DMS79 (cell line): ENCODE data around the gene SCYL2.
"Not testable (repeated sequence)": the region's sequence is repeated elsewhere in the genome, so short reads cannot be mapped to it uniquely, and the experiment has no call there.

Source experiments
- DNase-seq: peaks from one replicate; lab custom pipeline; 2025; lab: John Stamatoyannopoulos, UW

The SCYL2 gene

DNA sequence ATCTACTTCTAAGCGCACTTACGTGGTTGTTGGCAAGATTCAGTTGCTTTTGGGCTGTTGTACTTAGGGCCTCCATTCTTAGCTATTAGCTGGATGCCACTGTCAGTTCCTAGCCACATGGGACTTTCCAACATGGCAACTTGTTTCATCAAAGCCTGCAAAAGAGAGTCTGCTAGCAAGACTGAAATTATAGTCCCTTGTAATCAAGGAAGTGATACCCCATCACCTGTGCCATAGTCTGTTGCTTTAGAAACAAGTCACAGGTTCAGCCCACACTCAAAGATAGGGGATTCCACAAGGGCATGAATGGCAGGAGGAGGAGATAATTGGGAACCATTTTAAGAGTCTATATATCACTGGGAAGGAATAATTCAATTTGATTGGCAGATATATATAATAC, 62.8 kb downstream of the SCYL2 start:
- DNase-seq: no peak

DNA sequence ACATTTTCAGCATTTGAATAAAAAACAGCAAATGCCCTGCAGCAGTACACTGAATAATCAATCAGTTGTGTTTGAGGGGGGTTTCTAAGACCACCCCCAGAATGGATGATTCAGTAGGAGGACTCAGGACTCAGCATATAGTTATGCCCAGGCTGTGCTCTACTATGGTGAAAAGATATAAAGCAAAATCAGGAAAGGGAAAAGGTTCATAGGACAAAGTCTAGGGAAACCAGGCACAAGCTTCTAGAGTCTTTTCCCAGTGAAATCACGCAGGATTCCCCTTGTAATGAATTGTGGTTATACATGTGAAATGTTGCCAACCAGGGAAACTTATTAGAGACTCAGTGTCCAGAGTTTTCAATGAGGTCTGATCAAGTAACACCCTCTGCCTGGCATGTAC, 64.9 kb downstream of the SCYL2 start:
- no peak for DNase-seq

DNA sequence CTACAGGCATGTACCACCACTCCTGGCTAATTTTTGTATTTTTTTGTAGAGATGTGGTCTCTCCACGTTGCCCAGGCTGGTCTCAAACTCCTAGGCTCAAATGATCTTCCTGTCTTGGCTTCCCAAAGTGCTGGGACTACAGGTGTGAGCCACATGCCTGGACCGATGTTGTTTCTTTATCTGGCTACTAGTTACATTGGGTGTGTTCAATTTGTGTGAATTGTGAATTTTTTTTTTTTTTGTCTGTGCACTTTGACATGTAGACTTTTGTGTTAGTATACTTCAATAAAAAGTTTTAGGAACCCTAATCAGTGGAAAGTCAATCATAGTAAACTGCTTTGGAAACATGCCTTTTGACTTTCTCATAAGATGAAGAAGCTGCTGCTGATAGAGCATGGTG, 65.9 kb downstream of the SCYL2 start:
- no peak for DNase-seq

DNA sequence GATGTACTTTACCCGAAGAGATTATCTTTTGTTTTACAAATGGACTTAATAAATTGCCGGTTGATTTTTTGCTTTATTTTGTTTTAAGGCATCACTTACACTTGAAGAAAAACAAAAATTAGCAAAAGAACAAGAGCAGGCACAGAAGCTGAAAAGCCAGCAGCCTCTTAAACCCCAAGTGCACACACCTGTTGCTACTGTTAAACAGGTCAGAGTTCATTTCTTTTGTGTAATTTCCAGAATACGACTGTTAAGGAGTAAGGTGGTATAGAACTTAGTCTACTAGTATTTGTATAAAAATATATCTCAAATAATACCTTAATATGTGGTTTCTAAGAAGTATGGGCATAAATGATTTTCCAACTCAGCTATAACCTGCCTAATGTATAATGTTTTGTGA, 70.3 kb downstream of the SCYL2 start:
- no peak for DNase-seq

DNA sequence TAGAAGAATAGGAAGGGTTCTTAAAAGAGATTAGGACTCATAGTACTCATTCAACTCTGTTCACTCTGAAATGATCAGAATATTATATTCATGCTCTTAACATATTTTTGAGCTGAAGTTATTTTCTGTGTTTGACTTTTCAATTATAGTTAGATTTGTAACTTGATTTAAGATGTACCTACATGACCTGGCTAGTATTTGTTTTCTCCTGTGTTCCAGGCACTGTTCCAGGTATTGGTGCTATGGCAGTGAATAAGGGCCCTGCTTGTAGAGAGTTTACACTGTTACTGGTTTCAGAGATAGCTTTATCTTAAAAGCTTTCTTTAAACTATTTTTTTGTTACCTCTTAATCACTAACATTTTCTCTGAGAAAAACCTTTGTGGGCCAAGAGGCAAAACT, 70.8 kb downstream of the SCYL2 start:
- no peak for DNase-seq

DNA sequence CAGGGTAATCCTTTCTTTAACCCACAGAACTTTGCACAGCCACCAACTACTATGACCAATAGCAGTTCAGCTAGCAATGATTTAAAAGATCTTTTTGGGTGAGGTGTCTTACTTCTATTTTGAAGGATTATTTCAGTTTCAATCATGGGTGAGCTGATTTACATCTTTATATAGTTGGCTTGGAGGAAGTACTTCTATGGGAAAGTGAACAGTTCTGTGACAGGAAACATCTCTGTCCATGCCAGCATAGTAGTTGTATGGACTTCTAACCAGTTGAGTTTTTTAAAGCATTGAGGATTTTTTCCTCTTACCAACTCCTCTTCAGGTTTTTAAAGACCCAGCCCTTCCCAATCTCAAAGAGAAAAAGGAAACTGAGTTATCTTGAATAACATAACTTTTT, 72.1 kb downstream of the SCYL2 start:
- DNase-seq: no peak

DNA sequence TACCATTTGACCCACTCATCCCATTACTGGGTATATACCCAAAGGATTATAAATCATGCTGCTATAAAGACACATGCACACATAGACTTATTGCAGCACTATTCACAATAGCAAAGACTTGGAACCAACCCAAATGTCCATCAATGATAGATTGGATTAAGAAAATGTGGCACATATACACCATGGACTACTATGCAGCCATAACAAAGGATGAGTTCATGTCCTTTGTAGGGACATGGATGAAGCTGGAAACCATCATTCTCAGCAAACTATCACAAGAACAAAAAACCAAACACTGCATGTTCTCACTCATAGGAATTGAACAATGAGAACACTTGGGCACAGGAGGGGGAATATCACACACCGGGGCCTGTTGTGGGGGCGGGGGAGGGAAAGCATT, 75.9 kb downstream of the SCYL2 start:
- DNase-seq: not testable (repeated sequence)

DNA sequence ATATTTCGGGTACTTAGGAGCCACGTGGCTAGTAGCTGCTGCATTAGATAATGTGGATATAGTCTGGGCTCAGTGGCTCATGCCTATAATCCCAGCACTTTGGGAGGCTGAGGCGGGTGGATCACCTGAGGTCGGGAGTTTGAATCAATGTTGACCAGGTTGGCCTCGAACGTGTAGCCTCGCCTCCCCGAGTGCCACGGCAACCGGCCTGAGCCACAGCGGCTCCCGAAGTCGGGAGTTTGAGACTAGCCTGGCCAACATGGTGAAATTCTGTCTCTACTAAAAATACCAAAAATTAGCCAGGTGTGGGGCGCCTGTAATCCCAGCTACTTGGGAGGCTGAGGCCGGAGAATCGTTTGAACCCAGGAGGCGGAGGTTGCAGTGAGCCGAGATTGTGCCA, 77.4 kb downstream of the SCYL2 start:
- not testable (repeated sequence) for DNase-seq

DNA sequence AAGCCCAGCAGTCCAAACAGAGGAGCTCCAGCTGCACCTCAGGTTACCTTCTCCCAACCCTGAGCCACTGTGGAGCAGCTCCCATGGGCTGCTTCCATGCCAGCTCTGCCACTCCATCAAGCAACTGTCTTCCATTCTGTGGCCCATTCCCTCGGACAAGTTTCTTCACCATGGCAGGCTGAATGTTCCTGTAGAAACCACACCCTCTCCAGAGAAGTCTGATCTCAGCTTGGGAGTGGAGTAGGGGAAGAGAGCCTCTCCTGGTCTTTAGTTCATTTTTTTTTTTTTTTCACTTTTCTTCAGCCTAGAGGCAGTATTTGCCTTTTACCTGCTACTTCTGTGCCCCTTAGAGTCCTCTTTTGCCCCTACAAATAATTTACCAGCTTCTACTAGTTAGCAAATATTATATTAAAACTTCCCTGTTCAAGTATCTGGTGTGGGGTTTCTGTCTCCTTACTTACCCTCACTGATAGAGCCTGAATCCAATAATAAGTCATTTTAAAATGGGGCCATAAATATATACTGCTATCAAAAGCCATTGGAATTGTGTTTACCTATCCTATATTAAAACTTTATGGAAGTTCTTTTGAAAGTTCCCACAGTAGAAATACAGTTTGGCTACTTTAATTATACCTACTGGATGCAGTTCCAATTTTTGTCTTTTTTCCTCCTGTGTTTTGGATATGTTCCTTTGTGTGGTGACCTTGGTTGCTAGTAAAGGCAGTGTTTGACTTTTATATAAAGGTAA, 78.2 kb downstream of the SCYL2 start:
- no peak for DNase-seq

DNA sequence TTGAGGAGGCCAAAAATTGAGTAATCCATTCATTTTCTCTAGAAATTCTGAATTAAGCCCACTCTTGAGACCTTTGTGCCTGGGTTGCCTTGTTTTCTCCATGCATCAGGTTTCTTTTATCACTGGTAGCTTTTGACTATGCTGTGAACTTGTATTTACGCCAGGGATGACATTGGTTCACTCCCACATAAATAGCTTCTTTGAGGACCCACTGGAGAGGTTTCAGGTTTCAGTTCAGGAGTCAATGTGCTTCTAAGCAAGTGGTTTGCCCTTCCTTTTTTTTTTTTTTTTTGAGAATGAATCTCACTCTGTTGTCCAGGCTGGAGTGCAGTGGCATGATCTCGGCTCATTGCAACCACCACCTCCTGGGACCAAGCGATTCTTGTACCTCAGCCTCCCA, 79.7 kb downstream of the SCYL2 start:
- DNase-seq: peak; percentile 2

DNA sequence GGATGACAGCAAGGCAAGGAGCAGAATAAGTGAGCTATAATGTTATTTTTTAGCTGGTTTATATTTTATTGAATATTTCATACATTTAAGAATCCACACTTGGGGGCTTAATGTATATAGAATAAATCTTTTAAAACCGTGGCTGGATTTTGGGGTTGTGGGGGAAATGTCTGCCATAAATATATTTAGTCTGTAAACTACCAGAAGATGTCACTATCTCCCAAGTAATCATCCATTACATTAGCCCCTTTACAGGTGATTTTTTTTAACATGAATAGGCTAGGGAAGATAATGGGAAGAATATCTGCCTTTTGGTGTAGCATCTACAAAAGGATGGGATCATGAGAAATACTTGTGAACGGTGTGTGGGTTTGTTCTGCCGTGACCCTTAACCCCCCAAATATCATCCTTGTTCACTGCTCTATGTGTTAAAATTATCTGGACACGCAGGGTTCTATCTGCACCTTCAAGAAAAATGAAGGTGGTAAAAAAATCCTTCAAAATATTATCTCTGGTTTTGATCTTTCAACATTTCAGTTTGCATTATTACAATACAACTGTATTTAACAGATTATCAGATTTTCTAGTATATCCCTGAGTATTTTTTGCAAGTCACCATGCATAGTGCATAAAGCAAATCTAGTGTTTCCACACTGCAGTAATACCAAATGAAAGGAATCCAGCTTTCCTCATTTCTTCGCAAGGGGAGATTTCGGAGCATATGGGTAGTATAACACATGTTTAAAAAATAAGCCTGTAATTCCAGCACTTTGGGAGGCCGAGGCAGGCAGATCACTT, 81.9 kb downstream of the SCYL2 start:
- peak; percentile 7 for DNase-seq

DNA sequence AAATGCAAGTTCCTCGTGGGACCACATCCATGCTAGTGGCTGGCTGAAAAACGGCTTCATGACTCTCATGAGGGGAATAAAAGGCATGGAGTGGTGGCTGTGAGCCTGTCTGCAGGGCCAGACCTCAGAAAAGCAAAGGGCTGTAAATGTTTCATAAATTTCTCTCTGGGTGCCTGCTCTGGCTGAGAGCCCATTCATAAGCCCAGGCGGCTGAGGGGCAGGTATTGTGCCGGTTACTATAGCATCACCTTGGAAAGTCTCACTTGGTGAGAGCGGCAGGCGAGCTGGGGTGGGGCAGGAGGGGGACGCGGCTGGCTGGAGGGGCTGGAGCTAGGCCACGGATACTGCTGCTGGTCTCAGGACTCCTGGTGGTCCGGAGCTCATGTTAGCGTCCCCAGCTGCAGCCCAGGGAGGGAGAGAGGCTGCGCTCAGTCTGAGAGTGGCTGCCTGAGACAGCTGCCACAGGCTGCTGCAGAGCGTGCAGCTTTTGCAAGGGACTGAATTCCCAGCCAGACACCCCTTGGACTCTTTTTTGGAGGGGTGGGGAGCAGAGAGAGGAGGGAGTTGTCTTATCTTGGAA, 89.8 kb downstream of the SCYL2 start, which contains the start of gene SLC17A8:
Gene SLC17A8, plus strand, starts transcription at position 431 of the 580 bp plus-strand sequence. CDS start 318 bp downstream, outside the sequence.
- peak; percentile 34 for DNase-seq

DNA sequence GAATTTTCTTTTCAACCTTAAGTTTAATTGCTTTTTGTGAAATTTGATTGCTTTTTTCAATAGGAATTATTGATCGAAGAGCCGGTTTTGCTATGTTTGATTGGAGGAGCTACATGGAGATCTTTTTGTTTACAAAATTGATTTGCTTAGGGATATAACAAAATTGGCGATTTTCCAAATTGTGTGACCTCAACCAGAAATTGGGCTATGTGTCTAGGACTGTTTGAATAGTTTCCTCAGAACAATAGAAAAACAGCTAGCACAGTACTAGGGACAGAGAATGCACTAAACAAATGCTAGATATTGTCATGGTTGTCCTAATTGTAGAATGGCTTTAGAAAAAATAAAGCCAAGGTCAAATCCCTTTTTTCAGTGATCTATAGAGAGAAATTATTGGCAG, 92.3 kb downstream of the SCYL2 start:
- DNase-seq: no peak

DNA sequence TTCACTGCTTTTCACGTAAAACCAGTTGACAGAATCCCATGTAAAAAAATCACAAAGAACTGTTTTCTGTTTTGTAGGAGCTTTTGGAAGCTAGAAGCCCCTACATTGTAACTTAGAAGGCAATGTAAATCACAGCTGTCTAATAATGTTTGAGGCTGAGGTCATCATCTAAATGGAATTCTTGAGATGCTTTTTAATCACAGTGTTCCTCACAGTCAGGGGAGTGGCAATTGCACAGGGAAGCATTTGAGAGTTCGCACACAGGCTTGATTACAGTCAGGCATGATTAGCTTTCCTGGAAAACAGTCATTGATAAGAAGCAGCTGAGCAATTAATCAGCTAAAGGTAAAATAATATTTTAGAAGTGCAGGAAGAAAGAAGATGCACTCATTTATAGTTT, 92.8 kb downstream of the SCYL2 start:
- no peak for DNase-seq

DNA sequence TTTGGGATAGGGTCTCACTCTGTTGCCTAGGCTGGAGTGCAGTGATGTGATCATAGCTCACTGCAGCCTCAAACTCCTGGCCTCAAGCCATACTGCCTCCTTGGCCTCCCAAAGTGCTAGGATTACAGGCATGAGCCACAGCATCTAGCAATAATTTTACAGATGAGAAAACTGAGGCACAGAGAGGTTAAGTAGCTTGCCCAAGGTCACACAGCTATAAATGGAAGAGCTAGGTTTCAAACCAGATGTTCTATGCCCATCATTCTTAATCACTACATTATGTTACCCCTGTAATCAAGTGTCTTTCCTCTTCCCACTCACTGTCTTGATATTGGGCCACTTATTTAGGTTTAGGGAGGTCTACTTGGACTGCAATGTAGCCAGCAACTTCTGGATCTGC, 93.5 kb downstream of the SCYL2 start:
- DNase-seq: no peak

DNA sequence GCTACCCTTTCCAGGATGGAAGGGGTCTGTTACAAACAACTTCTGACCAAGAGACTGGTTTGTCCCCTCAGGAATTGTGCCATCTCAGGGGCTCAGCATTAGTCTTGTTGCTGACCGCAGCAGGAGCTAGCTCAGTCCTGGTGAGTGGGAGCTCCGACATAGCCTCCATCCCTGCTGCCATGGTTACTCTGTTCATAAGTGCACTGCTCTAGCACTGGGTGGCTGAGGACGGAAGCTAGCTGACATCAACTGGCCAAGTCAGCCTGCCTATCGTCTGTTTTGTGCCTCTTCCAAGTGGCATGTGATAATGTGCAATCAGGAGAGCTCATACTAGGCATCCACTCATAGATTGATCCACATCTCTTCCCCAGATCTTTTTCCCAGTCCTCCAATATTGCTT, 97.3 kb downstream of the SCYL2 start:
- no peak for DNase-seq

DNA sequence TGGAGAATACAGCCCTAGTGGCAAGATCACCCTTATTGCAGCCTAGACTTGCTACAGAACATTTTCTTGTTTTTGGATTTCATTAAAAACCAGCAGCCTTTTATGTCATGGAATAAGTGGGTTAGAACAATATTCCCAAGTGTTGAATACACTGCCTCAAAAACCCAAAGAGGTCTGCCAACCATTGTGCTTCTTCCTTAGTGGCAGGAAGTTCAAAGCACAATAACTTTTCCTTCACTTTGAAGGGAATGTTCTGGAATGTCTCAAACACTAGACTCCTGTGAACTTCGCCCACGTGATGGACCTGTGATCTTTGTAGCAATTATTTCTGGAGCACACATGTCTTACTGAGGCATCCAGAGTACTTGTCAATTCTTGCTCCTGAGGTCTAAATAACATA, 98.4 kb downstream of the SCYL2 start:
- DNase-seq: no peak

DNA sequence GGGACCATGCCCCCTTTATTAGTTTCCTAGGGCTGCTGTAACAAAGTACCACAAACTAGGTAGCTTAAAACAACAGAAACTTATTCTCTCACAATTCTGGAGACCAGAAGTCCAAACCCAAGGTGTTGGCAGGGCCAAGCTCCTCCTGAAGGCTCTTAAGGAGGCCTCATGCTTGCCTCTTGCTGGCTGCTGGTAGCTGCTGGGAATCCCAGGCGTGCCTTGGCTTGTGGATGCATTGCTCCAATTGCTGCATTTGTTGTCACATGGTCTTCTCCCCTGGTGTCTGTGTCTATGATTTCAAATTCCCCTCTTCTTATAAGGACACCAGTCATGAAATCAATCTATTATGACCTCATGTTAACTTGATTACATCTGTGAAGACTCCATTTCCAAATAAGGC, 101.1 kb downstream of the SCYL2 start:
- DNase-seq: no peak

DNA sequence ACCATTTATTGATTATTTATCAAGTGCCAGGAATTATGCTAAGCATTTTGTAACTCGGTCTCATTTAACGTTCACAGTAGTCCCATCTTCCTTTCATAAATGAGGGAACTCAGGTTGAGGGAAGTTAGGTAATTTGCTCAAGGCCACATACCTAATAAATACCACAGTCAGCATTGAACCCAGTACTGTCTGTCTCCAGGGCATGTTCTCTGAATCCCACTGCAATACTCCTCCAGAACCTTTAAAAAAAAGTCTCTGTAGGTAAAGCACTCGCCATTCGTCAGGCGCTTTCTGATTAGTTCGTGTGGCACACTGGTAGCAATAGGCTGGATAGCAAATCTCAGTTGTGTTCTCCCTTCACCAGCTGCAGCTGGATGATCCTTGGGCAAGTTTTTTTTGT, 104.2 kb downstream of the SCYL2 start:
- no peak for DNase-seq

DNA sequence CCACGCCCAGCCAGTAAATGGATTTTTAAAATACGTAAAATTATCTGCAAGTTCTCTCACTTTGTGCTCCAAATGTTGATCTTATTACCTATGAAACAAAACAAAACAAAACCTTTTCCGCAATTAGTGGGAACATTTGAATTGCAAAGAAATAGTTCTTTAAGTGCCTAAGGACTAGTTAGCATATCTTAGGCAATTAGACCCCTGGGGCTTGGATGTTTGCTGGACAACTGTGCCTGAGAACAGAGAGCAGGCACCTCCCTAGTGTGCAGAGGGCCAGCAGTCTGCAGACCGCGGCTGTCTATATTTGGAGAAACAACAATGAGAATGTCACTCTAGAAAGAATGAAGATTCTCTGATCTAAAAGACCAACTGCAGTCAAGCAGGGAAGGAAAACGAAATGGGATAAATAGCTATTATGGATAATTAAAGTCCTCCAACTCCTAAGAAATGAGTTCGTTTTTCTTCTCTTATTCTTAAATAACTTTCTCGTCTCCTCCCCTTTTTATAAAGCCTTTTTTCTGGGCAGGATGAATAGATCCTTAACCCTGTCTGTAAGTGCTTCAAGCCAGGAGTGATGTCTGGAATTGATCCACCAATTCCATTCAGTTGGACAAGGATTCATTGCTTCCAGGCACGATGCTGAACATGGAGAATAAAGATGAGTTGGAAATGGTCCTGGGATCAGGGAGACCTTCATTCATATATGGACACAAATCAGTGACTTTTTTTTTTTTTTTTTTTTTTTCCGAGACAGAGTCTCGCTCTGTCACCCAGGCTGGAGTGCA, 106.1 kb downstream of the SCYL2 start:
- no peak for DNase-seq

DNA sequence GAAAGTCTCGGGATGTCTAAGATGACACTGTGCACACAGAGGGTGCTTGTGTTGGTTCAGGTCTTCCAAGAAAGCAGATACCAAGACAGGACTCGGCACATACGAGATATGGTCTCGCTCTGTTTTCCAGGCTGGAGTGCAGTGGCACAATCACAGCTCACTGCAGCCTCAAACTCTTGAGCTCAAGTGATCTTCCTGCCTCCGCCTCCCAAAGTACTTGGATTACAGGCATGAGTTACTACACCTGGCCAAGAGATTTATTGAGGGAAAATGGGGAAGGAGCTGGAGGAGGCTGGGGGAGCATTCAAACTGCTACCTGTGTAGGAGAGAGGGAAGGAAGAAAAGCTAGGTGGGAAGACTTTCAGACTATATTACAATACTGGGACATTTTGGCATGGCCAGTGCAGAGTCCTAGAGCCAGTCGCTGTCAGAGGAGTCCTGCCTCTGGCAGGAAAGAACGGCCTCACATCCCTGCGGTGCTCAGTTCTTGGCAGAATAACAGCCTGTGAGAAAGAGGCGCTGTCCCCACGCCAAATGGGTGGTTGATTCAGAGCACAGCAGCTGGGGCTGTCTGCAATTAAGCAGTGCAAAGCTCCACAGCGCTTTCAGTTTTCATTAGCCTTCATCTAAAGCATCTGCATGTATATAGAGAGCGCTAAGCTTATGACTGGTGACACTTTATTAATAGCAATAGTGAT, 108.2 kb downstream of the SCYL2 start:
- DNase-seq: peak; percentile 76

DNA sequence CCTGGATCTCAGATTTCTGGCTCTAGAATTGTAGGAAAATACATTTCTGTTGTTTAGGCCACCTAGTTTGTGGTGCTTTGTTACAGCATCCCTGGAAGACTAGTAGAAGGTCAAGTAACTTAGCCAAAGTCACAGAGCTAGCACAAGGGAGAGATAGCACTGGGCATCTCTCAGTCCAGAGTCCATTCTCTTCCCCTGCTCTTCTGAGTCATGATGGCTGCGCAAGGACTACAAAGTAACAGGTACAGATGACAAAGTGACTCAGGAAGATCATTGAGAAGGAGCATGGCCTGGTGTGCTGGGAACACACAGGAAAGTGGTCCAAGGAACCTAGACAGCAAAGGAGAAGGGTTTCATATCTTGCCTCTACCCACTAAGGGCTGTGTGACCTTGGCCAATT, 109.2 kb downstream of the SCYL2 start:
- no peak for DNase-seq
